RKO (cell line): ENCODE results near the gene DDX41.

ENCODE experiments used
- DNase-seq: peaks from one replicate; pipeline ENCODE4 v3.0.0-alpha.2; 2016; ENCODE audit warnings: low spot score

Gene DDX41

GRCh38 chr5:177512736-177513380 lies 3.9 kb downstream of the DDX41 start:
- no peak for DNase-seq

DNA sequence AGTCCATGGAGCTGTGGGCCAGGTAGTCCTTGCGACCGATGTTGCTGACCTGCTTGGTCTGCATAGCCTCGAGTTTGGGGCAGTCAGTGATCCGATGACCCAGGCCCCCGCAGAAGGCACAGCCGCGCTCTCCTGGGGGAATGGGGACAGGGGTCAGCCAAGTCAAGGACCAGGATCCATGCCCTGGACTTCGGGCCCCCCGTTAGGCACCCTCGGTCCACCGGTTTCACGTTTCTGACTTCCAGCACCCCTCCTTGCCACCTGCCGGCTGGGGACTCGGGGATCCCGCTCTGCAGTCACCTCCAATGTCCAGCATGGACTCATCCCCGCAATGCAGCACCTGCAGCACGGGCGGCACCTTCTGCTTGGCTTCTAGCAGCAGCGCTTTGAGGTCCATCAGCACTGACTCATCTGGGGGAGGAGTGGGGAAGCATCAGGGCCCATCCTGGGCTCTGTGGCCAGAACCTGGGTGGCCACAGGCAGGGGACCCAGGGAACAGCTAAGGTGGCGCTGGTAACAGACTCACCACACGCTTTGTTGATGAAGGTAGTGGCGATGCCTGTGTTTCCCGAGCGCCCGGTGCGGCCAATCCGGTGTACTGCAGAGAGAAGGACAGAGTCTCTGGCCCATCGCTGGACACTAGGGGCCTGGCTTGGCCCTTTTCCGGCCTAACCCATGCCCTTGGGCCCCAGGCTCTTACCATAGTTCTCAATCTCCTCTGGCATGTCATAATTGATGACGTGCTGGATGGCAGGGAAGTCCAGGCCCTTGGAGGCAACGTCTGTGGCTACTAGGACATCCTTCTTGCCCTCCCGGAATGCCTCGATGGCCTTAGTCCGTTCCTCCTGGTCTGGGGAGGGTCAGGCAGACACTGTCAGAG lies 4.7 kb downstream of the DDX41 start:
- no peak for DNase-seq

- DNase-seq: no peak
These were observed 5.6 kb downstream of the DDX41 start for GRCh38 chr5:177511181-177511580.

GRCh38 chr5:177510567-177511053 lies 6.2 kb downstream of the DDX41 start:
- no peak for DNase-seq

- DNase-seq: no peak
These were observed 6.7 kb downstream of the DDX41 start for GRCh38 chr5:177509991-177510566.

DNA sequence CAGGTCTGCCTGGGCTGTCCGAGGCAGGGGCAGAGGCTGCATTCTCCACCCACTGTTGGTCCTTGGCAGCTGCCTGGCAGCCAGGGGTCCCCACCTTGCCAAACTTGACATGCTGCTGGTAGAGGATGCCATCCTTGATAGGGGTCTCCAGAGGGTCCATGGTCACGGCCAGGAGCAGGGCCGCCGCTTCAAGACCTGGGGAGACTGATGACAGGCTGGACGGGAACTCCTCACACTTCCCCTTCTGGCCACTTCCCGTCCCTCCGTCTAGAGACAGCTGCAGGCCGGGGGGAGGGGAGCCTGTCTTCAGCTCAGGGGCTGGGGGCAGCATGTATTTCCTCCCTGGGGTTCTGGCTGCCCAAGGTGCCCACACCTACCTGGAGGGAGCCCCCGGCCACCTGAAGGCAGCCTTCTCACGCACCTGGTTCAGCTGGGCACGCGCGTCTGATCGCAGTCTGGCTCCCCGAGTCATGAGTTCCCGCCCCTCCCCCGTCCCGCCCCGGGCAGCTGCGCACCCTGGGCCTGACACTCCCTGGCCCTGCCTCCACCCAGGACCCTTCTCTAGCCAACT lies 7.3 kb downstream of the DDX41 start, which contains the start of gene DOK3:
DOK3 (minus strand) TSS at position 446 of the 571 bp plus-strand sequence; CDS start at position 160, 286 bp downstream.
- no peak for DNase-seq

DNA sequence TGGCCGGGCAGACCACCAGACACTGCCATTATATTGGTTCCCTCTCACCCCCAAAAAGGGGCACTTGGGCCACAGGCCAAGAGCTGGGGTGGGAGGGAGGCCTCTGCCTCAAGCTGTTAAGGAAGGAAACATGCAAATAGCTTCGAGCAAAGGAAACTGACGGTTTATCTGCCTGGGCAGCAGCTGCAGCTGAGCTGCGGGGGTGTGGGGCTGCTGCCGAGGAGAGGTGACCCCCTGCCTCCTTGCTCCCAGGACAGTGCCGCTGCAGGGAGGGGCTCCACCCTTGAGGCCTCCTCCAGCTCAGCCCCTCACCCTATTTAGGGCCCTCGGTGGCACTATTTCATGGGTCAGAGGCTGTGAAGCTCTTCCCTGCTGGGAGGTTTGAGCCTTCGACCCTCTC lies 7.9 kb downstream of the DDX41 start:
- DNase-seq: no peak

DNA sequence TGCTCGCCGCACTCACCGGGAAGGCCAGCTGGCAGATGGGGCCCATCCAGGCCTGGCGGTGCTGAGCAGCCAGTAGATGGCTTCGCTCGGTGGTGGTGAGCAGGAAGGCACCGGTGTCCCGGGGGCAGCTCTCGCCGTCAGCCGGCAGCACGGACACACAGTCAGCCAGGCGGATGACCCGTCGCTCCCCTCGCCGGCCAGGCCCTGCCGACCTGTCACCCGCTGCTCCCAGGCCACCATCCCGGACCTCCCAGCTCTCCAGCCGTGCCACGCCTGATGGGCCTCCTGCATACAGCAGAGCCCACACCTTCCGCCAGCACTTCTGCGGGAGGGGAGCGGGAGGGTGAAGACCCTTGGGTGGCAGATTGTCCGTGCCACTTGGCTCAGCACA lies 8.5 kb downstream of the DDX41 start:
- no peak for DNase-seq

GRCh38 chr5:177507596-177508220 lies 9.1 kb downstream of the DDX41 start:
- DNase-seq: no peak

GRCh38 chr5:177507165-177507564 lies 9.6 kb downstream of the DDX41 start:
- DNase-seq: peak; percentile 56

GRCh38 chr5:177505075-177505474 lies 11.7 kb downstream of the DDX41 start:
- no peak for DNase-seq

DNA sequence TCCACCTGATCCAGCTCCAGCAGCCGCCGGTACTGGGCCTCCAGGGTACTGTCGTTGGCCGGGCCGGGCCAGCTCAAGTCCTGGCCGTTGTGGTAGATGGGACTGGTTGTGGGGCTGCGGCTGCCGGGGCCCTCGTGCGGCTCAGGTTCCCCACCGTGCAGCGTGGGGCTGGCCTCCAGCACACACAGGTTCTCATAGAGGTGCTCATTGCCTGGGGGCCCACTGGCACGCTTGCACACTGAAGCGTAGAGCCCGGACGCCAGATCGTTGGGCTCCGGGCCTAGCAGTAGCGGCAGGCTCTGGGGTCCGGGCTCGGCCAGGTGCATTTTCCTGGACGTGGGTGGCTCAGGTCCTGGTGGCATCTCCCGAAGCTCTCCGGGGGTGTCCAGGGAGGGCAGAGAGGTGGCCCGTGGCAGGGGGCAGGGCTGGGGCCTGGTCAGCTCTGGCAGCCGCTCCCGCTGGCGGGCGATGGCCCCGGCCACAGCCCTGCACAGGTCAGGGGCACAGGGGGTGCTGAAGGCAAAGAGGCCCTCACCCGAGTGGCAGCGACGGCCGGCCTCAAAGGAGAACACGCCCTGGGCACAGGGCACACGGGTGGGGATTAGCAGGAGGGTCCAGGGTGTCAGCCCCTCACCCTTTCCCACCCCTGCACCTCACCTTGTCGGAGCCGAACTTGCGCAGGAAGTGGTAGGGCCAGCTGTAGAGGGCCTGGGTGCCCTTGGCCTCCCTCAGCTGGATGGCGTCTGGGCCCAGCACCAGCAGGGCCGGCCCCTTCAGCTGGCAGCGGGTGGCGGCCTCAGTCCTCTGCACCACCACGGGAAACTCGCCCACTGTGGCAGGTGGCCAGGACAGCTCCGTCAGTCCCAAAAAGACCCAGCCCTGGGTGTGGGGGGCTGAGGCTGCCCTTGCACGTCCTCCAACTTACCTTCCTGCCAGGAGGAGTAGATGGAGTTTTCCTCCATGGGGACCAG lies 12.4 kb downstream of the DDX41 start:
- no peak for DNase-seq

- no peak for DNase-seq
These were observed 13.2 kb downstream of the DDX41 start for GRCh38 chr5:177503351-177504085.

GRCh38 chr5:177502886-177503285 lies 13.9 kb downstream of the DDX41 start:
- no peak for DNase-seq

- DNase-seq: no peak
These were observed 14.7 kb downstream of the DDX41 start for GRCh38 chr5:177501874-177502678.

- DNase-seq: peak; percentile 83
These were observed 15.9 kb downstream of the DDX41 start for GRCh38 chr5:177500685-177501522.

DNA sequence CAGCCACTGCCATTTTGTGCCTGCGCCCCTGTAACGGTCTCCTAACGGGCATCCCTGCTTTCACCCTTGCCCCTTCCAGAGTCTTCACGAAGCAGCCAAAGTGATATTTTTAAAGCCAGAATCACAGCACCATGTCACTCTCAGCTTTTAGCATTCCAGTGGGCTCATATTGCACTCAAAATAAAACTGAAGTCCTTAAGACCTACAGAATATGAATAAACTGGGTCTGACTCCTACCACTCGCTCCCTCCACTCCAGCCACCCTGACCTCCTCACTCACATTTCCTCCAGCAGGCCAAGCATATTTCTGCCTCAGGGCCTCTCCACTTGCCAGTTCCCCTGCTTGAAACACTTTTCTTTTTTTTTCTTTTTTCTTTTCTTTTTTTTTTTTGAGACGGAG lies 16.9 kb downstream of the DDX41 start:
- no peak for DNase-seq
